Ramos (cell line): Measurements from ENCODE around the gene UBP1.
"Not testable (repeated sequence)": the region's sequence is repeated elsewhere in the genome, so short reads cannot be mapped to it uniquely, and the experiment has no call there.

Source experiments
- in situ Hi-C: fragments of 300-500 bp; cut with MboI; formaldehyde crosslinking; loops from one replicate; pipeline ENCODE4 v1.14.3; 2022; ENCODE audit warnings: low sequenced_read_pairs; ENCODE audit not compliant: unreplicated experiment

The UBP1 gene

DNA sequence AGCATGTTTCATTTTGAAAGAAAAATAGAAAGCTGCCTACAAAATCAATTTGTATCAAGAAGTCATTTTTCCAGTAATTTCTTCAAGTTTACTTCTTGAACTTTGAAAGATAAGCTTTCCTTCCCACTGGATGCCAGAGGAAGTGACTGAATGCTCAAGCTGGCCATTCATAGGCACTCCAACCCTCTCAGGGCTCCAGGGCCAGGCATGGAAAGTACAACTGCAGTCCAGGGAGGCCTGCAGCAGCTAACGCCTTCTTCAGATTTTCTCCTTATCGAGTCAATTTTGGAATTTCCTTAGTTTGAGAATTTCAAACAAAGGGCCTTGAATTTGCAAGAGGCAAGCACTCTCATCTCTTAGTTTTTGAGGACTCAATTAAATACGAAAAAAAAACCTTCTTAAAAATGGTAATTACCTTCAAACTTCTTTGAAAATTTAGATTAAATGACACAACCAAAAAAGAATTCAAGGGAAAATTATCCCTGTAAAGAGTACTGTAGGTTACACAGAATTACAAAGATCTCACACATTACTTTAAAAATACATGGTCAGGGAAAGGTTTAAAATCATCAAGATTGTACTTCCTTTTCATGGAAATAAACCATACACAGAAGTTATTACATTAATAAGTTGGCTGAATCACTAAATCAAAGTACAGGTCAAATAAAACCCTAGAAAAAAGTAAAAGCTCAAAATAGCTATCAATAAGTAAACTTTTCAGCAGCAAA is 2.5 kb downstream of the UBP1 start:
- in situ Hi-C loops: no loop called here

DNA sequence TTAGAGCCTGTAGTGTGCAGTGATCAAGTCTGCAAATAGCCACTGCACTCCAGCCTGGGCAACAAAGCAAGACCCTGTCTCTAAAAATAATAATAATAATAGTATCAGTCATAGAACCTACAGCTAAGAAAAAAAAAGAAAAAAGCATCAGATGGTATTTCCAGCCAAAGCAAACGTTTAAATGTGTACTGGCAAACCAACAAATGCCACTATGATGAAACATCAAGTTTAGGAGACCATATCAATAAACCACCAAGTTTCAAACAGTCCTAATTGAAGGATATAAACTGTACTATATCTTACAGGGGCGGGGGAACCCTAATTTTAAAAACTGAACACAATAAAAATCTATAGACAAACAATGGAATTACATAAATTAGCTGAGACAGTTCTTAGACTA is 6.4 kb downstream of the UBP1 start:
- in situ Hi-C loops: no loop called here

DNA sequence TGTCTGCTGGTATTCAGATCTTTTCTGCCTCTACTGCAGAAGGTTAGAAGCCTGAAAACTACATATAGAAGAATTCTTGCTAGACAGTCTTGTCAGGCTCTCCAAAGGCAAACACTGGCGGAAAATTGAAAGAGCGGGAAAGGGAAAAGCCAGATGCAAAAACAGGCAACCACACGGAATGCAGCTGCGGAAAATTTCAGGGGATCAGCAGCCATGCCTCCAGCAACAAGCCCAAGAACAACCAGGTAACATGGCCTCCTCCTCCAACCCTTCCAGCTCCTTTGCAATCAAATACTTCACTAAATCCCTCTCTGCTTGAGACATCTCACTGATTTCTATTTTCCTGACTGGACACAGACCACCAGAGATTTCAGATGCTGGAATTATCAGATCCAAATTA is 9.6 kb downstream of the UBP1 start:
- in situ Hi-C loops: no loop called here

DNA sequence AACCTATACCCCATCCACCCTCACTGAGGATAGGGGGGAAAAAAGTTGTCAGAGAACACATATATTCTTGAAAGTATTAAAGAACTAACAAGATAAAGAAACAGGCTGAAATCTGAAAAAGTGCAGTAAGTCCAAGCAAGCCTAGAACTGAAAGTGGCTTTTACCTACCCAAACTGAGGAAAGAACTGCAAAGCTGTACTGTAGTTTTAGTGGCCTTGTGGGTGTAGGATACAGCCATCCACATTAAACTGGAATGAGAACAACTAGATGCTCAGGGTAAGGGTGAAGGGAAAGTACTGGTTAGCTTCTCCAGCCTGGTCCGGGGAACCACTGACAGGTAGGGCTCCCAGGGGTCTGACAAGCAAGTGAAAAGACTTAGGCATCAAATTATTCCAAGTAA is 10.1 kb downstream of the UBP1 start:
- in situ Hi-C loops: no loop called here

DNA sequence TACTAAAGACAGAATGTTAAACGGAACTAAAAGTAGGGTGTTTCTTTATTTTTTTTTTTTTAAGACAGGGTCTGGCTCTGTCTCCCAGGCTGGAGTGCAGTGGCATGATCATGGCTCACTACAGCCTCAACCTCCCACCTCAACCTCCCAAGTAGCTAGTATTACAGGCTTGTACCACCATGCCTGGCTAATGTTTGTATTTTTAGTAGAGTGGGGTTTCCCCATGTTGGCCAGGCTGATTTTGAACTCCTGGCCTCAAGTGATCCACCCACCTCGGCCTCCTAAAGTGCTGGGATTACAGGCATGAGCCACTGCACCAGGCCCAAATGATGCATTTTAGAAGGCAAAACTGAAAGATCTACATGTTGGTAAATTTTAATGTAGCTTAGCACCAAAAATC is 10.9 kb downstream of the UBP1 start:
- in situ Hi-C loops: not testable (repeated sequence)

DNA sequence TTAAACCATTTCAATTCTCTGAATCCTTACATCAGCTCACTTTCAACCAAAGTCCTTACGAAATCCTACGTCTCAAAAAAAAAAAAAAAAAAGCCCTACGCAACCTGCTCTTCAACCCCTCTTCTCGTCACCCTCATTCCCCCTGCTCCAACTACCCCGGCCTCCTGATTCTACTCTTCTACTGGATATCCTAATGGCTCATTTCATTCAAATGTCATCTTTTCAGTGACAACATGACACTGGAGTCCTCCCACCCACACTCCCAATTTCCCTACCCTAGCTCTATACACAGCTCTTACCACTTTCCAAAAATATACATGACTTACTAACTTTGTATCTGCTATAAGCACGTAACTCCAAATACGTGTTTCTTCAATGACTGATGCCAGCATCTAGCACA is 11.5 kb downstream of the UBP1 start:
- in situ Hi-C loops: no loop called here

DNA sequence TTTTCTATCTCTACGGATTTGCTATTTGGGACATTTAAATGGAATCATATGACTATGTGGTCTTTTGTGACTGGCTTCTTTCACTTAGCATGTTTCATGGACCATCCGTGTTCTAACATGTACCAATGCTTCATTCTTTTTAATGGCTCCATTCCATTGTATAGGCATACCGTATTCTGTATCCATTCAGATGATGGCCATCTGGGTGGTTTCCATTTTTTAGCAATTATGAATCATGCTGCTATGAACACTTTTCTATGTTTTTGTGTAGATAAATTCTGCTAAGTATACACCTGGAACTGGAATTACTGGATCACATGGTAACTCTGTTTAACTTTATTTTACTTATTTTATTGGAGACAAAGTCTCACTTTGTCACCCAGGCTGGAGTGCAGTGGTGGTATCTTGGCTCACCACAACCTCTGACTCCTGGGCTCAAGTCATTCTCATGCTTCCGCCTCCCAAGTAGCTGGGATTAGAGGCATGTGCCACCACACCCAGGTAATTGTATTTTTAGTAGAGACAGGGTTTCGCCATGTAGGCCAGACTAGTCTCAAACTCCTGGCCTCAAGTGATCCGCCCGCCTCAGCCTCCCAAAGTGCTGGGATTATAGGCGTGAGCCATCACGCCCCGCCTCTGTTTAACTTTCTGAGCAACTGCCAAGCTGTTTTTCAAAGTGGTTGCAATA is 13.4 kb downstream of the UBP1 start:
- in situ Hi-C loops: no loop called here

DNA sequence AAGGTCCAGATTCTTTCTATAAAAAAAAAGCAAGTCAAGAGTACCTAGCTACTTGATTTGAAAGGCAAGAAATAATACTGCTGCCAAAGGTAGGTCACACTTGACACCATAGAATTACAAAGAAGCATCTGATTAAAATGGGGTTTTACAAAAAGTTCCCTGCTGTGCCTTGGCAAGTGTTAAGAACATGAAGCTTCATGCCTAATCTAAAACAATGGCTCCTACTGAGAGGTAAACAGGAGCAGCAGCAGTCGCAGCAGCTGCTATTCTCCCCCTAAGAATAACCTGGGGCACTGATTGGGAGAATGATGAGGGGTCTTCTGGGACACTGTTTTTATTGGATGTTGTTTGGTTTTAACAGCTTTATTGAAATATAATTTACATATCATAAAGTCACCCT is 14.1 kb downstream of the UBP1 start:
- in situ Hi-C loops: no loop called here

DNA sequence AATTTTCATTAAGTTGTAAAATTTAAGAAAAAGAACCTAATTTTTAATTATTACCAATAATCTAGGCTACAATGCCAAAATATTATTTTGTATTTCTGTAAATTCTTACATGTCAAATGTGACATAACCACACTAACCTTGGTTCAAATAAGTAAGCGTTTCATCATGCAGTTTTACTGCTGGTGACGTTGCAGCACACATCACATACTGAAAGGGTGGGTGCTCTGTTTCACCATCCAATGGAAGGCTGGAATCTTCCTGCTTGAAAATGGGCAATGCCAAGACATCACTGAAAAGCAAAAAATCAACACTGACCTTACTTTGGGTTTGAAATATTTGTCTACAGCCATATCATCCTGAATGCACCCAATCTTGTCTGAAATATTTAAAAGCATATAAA is 14.8 kb downstream of the UBP1 start:
- in situ Hi-C loops: no loop called here

DNA sequence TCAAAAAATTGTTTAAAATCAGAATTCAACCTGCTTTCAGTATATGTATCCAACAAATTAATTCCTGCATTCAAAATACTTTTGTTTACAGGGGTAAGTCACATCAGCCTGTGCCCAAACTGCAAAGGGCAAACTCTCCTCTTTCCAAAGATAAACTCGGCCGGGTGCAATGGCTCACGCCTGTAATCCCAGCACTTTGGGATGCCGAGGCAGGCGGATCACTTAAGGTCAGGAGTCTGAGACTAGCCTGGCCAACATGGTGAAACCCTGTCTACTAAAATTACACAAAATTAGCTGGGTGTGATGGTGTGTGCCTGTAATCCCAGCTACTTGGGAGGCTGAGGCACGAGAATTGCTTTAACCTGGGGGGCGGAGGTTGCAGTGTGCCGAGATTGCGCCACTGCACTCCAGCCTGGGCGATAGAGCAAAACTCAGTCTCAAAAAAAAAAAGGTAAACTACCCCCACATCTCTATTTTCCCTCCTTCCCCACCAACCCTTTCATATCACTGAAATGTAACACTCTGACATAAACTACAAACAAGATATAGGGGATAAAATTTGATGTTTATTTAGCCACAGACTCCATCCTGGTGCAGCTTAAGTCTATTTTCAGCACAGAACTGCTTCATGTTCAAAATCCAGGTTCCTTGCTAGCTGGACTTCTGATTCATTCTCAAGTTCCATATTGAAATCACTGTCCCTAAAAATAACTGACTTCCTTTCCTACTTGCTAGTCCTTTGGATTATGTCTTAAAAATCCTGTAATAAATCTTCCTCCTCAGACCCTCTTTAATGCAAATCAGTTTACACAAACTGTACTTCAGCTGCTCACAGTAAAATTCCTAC is 15.4 kb downstream of the UBP1 start:
- in situ Hi-C loops: no loop called here

DNA sequence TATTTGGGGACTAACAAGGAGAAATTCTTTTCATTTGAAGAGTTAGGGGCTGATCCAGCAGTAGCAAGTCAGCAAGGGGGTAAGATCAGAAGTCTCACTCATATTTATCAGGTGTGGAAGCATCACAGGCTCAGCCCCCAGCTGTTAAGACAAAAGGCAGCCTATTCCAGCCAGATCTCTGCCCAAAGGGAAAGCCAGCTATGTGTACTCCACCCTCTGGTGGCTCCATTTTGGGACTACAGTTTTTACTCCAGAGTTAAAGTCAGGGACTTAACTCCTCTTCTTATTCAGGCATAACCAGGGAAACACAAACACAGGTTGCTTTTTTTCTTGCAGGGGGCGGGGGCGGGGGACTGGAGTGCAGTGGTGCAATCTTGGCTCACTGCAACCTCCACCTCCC is 19.2 kb downstream of the UBP1 start:
- in situ Hi-C loops: no loop called here

DNA sequence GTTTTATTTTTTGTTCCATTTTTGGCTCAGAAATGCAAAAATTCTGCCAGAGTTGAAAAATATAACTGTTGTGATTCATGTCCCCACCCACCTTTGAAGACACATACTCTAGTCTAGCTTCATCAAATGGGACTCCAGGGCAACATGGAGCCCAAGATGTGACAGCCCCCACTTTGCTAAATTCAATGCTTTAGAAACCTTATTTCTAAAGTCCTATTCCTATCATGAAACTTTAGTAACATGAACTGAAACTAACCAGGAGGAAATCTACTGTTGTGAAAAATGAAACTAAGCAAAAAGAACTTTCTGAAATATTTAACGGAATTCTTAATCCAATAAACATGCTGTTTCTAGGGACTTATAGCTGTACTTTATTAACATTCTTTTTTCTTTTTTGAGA is 20.3 kb downstream of the UBP1 start:
- in situ Hi-C loops: no loop called here

DNA sequence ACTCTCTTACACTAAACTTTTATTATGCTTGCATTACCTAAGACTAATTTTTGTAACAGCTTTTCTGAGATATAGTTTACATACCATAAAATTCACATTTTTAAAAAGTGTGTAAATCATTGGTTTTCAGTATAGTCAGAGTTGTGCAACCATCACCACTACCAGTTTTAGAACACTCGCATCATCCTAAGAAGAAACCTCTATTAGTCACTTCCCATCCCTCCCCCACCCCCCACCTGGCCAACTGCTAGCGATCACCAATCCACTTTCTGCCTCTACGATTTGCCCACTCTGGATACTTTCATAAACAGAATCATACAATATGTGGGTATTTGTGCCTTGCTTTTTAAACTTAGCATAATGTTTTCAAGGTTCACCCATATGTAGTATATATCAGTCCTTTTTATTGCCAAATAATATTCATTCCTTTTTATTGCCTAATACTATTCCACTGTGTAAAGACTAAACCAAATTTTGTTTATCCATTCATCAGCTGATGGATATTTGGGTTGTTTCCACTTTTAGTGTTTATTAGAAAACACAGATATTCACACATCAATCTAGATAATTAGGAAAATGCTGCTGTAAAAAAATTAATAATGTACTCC is 23.0 kb downstream of the UBP1 start:
- in situ Hi-C loops: no loop called here

DNA sequence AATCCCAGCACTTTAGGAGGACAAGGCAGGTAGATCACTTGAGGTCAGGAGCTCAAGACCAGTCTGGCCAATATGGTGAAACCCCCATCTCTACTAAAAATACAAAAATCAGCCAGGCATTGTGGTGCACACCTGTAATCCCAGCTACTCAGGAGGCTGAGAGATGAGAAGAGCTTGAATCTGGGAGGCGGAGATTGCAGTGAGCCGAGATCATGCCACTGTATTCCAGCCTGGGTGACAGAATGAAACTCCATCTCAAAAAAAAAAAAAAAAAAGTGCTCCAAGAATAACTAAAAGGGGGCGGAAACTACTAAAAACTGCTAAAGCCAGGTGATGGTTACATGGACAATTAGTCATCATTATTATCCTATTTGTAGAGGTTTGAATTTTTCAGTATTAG is 29.4 kb downstream of the UBP1 start:
- in situ Hi-C loops: not testable (repeated sequence)

DNA sequence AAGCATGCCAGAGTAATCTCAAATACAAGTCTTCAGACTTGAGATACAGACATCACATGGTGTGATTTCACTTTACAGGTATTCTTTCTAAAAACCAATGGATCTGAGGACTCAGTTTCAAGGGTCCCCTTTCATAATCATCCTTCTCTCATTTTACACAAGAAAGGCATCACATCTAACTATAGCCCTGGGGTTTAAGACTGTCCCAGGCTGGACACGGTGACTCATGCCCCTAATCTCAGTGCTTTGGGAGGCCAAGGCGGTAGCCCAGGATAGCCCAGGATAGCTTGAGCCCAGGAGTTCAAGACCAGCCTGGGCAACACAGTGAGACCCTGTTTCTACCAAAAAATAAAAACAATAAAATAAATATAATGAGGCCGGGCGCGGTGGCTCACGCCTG is 36.4 kb downstream of the UBP1 start:
- in situ Hi-C loops: no loop called here

DNA sequence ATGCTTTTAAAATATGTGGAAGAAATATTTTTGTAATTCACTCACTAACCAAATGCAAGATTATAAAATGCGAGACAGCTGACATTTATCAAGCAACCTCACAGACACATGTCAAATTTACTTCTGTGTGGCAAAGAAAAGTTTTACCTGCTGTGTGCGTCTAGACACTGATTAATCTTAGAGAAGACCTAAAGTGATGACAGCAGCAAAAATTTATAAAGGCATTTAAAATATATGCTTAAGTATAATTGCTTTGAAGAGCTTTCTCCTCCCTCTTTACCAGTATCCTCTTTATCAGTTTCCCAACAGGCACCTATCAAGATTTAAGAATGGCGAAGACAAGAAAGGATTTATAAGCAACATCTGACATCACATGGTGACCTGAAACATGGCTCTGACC is 37.3 kb downstream of the UBP1 start:
- in situ Hi-C loops: no loop called here

DNA sequence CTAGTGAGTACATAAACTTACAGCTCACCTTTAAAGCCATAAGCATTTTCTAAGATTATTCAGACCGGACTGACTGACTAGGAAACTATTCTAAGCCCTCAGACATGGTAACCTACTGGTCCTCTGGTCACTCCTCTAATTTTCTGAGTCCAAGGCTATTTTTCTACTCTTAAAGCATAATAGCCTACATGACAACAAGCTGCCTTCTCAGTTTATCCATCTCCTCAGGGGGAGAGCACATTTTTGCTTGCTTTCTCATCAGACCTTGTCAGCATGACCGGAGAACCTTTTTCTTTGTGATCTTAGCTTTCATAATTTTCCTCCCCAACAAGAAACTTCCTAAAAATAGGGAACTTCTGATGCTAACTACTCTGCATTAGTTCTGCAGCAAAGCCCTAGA is 38.4 kb downstream of the UBP1 start:
- in situ Hi-C loops: no loop called here

DNA sequence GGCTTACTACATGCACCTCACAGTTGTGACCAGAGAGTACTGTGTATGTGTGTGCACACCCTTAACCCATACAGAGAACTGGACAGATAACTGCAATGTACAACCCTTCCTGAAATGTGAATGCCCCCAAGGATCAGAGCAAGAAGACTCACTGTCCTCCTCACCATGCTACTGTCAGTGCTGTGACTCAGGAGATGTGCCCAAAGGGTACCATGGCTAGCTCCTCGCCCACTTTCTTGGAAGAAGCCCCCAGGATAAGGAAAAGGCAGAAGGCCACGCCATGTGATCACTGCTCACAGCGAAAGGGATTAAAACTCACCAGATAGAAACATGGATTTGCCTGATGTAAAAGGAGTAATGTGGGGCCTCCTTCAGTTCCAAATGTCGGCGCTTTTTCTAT is 41.8 kb downstream of the UBP1 start:
- in situ Hi-C loops: no loop called here

DNA sequence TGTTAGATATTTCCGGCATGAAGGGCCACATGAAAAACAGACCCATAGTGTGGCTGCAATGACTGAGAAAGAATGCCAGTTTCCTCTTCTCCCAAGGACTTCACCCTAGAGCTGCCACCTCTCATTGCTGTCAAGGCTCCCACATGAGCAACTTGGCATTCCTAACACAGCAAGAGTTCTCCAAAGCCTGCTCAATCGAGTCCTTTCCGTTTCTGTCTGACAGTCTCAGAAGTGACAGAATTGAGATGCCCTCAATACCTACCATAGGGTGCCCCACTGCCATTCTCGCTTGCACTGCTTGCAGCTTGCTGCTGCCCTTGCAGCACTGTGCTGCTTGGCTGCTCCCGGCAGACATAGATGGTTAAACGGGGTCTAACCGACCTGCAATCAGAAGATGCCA is 44.3 kb downstream of the UBP1 start:
- in situ Hi-C loops: no loop called here

DNA sequence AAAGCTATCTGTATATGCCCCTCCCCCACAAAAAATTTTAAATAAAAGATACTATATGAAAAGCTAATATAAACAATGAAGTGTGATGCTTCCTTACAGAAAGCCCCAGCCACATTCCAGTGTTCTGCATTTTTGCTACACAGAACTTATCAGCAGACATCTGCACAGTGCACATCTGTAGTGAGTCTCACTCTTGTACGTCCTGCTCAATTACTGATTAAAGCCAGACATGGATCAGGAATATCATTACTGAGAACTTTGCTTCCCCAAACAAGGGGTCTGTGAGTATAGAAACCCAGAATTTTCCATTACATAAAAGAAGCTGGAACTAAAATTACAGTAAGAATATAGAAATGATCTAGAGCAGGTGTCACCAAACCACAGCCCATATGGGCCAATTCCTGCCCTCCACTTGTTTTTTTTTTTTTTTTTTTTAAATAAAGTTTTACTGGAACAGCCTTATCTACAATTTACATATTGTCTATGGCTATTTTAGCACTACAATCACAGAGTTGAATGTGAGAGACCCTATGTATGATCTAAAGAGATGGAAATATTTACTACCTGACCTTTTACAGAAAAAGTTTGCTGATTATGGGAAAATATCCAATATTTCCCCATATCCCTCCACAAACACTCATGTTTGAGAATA is 45.7 kb downstream of the UBP1 start:
- in situ Hi-C loops: no loop called here
